HL-60 (cell line): Measurements from ENCODE around the gene ZNF518A.

Experiments
- DNase-seq, 2 experiments: peaks; one replicate each; pipeline ENCODE4 v3.0.0-alpha.2; 2010 to 2020; ENCODE audit warnings: low read depth in 1 of 2, low spot score in 1 of 2
- H3K27ac ChIP-seq: fragments of 250-450 bp; sonication (Bioruptor Pico); replicated peaks from 2 replicates; pipeline ENCODE4 v1.5.1; 2020; ENCODE audit warnings: mild to moderate bottlenecking, moderate library complexity
- H3K27me3 ChIP-seq: fragments of 250-450 bp; sonication (Bioruptor Pico); 2 replicates; pipeline ENCODE4 v1.5.1; 2021; ENCODE audit warnings: mild to moderate bottlenecking, moderate library complexity; ENCODE audit not compliant: insufficient read depth, poor library complexity, severe bottlenecking
- H3K4me3 ChIP-seq: replicated peaks from 2 replicates; pipeline ENCODE4 v1.5.1; 2011; ENCODE audit warnings: mild to moderate bottlenecking, control low read depth, low read length; ENCODE audit not compliant: insufficient read depth
- GABPA ChIP-seq: IDR thresholded peaks from 2 replicates; pipeline ENCODE4 v1.6.1; 2012; ENCODE audit warnings: low read depth
- POLR2AphosphoS5 ChIP-seq: IDR thresholded peaks from 2 replicates; pipeline ENCODE4 v1.6.1; 2012; ENCODE audit warnings: low read depth
- SPI1 ChIP-seq: IDR thresholded peaks from 2 replicates; pipeline ENCODE4 v1.6.1; 2012; ENCODE audit warnings: low read depth, mild to moderate bottlenecking, borderline replicate concordance
- TF ChIP-seq, protein P1 (sequence below): IDR thresholded peaks from one replicate; pipeline ENCODE4 v1.5.1; 2011; ENCODE audit warnings: low read length, control low read depth, inconsistent platforms; ENCODE audit not compliant: insufficient read depth
- TF ChIP-seq, protein P2 (sequence below): IDR thresholded peaks from 2 replicates; pipeline ENCODE4 v1.6.1; 2012; ENCODE audit warnings: low read depth; ENCODE audit not compliant: insufficient replicate concordance

Gene ZNF518A

DNA sequence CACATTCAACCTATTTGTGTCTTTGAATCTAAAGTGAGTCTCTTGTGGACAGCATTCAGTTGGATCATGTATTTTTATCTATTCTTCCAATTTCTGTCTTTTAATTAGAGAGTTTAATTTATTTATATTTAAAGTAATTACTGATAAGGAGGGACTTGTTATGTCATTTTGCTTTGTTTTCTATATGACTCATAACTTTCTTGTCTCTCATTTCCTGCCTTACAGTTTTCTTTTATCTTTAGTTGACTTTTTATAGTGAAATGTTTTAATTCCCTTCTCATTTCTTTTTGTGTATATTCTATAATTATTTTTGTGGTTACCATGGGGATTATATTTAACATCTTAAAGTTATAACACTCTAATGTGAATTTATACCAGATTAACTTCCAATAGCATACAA, 7.3 kb upstream of the ZNF518A start:
- DNase-seq, result no peak
- TF ChIP-seq SPI1 (no peak), GABPA (no peak), POLR2AphosphoS5 (no peak)
- TF ChIP-seq, protein P1, sequence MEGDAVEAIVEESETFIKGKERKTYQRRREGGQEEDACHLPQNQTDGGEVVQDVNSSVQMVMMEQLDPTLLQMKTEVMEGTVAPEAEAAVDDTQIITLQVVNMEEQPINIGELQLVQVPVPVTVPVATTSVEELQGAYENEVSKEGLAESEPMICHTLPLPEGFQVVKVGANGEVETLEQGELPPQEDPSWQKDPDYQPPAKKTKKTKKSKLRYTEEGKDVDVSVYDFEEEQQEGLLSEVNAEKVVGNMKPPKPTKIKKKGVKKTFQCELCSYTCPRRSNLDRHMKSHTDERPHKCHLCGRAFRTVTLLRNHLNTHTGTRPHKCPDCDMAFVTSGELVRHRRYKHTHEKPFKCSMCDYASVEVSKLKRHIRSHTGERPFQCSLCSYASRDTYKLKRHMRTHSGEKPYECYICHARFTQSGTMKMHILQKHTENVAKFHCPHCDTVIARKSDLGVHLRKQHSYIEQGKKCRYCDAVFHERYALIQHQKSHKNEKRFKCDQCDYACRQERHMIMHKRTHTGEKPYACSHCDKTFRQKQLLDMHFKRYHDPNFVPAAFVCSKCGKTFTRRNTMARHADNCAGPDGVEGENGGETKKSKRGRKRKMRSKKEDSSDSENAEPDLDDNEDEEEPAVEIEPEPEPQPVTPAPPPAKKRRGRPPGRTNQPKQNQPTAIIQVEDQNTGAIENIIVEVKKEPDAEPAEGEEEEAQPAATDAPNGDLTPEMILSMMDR, result no peak
- TF ChIP-seq, protein P2, sequence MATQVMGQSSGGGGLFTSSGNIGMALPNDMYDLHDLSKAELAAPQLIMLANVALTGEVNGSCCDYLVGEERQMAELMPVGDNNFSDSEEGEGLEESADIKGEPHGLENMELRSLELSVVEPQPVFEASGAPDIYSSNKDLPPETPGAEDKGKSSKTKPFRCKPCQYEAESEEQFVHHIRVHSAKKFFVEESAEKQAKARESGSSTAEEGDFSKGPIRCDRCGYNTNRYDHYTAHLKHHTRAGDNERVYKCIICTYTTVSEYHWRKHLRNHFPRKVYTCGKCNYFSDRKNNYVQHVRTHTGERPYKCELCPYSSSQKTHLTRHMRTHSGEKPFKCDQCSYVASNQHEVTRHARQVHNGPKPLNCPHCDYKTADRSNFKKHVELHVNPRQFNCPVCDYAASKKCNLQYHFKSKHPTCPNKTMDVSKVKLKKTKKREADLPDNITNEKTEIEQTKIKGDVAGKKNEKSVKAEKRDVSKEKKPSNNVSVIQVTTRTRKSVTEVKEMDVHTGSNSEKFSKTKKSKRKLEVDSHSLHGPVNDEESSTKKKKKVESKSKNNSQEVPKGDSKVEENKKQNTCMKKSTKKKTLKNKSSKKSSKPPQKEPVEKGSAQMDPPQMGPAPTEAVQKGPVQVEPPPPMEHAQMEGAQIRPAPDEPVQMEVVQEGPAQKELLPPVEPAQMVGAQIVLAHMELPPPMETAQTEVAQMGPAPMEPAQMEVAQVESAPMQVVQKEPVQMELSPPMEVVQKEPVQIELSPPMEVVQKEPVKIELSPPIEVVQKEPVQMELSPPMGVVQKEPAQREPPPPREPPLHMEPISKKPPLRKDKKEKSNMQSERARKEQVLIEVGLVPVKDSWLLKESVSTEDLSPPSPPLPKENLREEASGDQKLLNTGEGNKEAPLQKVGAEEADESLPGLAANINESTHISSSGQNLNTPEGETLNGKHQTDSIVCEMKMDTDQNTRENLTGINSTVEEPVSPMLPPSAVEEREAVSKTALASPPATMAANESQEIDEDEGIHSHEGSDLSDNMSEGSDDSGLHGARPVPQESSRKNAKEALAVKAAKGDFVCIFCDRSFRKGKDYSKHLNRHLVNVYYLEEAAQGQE, result no peak
- H3K27me3 ChIP-seq, result no peaks in the 10 kb centered on the region
- H3K4me3 ChIP-seq, result no peak overlapping the region
- no peak overlapping the region for H3K27ac ChIP-seq

DNA sequence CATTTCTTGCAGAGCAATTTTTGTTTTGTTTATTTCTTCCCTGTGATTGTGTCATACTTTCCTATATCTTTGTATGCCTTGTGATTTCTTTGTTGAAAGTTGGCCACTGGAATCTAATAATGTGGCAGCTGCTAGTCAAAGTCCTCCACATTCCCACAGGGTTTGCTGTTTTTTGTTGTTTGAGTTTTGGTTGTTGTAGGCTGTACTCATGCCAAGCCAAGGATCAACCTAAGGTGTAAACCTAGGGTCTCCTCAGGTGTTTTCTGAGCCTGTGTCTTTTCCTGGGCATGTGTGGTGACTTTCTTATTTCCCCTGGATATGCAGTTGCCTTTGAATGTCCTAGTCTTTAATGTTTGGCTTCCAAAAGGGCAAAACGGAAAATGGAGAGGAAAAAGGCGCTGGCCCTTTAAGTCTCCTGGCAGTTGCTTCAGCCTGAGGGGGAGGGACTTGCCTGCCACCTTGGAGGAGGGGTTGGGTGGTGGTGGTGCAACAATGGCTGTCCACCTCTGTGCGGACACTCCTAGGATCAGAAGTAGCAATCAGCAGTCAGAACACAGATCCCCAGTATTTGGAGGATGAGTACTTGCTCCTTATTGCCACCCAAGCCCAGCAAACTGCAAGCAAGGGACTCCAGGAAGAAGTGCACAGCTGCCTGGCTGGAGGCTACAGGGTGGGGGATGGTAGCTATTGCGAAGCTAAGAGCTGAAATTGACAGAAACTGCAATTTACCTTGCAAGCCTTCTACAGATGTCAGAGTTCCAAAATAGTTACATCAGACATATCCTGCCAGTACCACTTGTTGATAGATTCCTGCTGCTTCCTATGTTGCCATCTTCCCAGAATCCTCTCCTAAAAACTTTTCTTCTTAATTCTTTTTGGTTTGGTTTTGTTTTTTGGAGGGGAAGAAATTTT, 5.6 kb upstream of the ZNF518A start:
- peak overlapping the region; percentile 40 for H3K4me3 ChIP-seq
- H3K27ac ChIP-seq, result peak overlapping the region; percentile 93
- TF ChIP-seq GABPA (peak; percentile 21; the same call in 1 of the 2 replicates), POLR2AphosphoS5 (peak; percentile 86), SPI1 (no peak)
- TF ChIP-seq, protein P1, result no peak
- TF ChIP-seq, protein P2, result no peak
- peak; percentile 77 to 93 for DNase-seq
- H3K27me3 ChIP-seq, result no peaks in the 10 kb centered on the region

DNA sequence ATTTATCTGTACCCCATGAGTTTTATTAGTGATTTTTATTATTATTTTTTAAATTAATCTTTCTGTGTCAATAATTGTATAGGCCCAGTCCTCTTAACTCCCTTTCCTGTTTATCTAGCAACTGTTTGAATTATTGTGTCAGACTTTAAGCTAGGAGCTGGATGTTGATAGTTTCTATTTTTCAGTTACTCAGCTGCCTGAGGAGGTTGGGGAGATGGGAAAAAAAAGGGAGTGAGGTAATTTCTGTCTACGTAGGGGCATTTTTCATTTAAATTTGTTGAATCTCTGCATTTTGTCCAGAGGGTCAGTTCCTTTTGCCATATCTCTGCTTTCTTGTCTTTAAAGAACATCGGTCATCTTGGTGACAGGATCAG, 5.0 kb upstream of the ZNF518A start:
- Histone ChIP-seq H3K4me3 (peak overlapping the region; percentile 40; the same call in 1 of the 2 replicates), H3K27ac (peak overlapping the region; percentile 93), H3K27me3 (no peaks in the 10 kb centered on the region)
- DNase-seq, result no peak
- TF ChIP-seq POLR2AphosphoS5 (no peak), GABPA (no peak), SPI1 (no peak)
- TF ChIP-seq, protein P2, result no peak
- TF ChIP-seq, protein P1, result no peak
